ENCODE results near the gene OR5V1.
"Not testable (repeated sequence)": the region's sequence is repeated elsewhere in the genome, so short reads cannot be mapped to it uniquely, and the experiment has no call there.

Gene OR5V1

GRCh38 chr6:29375191-29375590 is 6.5 kb upstream of the OR5V1 start, which contains the start of gene OR12D3:
Gene OR12D3 (minus strand): TSS chr6:29375291. CDS start chr6:29375287, 4 bp downstream.
- TF ChIP-seq CTCF (IDR thresholded peaks at IDR 0.05; ENCODE audit: borderline replicate concordance, insufficient read depth, low read depth, low read length) = no peak
- H3K4me3 ChIP-seq (ENCODE audit: low read depth, low read length) = no peak within 1 kb of the TSS

- no peak for TF ChIP-seq CTCF (IDR thresholded peaks at IDR 0.05; ENCODE audit: borderline replicate concordance, insufficient read depth, low read depth, low read length)
- H3K4me3 ChIP-seq (ENCODE audit: low read depth, low read length) = no peak overlapping the region
Measured at GRCh38 chr6:29355603-29356002, 13.1 kb downstream of the OR5V1 start.

- no peak overlapping the region for H3K4me3 ChIP-seq (ENCODE audit: low read depth, low read length)
- TF ChIP-seq CTCF (IDR thresholded peaks at IDR 0.05; ENCODE audit: borderline replicate concordance, insufficient read depth, low read depth, low read length) = no peak
Measured at GRCh38 chr6:29354980-29355379, 13.7 kb downstream of the OR5V1 start.

GRCh38 chr6:29349348-29349747 is 19.3 kb downstream of the OR5V1 start:
- not testable (repeated sequence) for H3K4me3 ChIP-seq (ENCODE audit: low read depth, low read length)

GRCh38 chr6:29345380-29345779 is 23.3 kb downstream of the OR5V1 start:
- TF ChIP-seq CTCF (IDR thresholded peaks at IDR 0.05; ENCODE audit: borderline replicate concordance, insufficient read depth, low read depth, low read length) = no peak
- no peak overlapping the region for H3K4me3 ChIP-seq (ENCODE audit: low read depth, low read length)

DNA sequence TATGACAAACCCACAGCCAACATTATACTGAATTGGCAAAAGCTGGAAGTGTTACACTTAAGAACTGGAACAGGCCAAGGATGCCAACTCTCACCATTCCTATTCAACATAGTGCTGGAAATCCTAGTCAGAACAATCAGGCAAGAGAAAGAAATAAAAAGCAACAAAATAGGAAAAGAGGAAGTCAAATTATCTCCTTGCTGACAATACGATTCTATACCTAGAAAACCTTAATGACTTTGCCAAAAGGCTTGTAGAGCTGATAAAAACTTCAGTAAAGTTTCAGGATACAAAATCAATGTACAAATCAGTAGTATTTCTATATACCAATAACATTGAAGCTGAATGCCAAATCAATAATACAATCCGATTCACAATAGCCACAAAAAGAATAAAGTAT is 32.4 kb downstream of the OR5V1 start:
- TF ChIP-seq CTCF (IDR thresholded peaks at IDR 0.05; ENCODE audit: borderline replicate concordance, insufficient read depth, low read depth, low read length) = no peak

GRCh38 chr6:29332676-29333075 is 36.0 kb downstream of the OR5V1 start:
- TF ChIP-seq CTCF (IDR thresholded peaks at IDR 0.05; ENCODE audit: borderline replicate concordance, insufficient read depth, low read depth, low read length) = no peak
- no peak overlapping the region for H3K4me3 ChIP-seq (ENCODE audit: low read depth, low read length)

More for the DNA sequence above, 32.4 kb downstream of the OR5V1 start:
- H3K4me3 ChIP-seq (ENCODE audit: low read depth, low read length) = no peak overlapping the region

- TF ChIP-seq CTCF (IDR thresholded peaks at IDR 0.05; ENCODE audit: borderline replicate concordance, insufficient read depth, low read depth, low read length) = no peak
- H3K4me3 ChIP-seq (ENCODE audit: low read depth, low read length) = no peak overlapping the region
Measured at GRCh38 chr6:29325777-29326176, 42.9 kb downstream of the OR5V1 start.

DNA sequence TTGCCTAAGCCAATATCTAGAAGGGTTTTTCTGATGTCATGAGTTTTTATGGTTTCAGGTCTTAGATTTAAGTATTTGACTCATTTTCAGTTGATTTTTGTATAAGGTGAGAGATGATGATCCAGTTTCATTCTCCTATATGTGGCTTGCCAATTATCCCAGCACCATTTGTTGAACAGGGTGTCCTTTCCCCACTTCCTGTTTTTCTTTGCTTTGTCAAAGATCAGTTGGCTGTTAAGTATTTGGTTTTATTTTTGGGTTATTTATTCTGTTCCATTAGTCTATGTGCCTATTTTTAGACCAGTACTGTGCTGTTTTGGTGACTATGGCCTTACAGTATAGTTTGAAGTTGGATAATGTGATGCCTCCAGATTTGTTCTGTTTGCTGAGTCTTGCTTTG is 45.3 kb downstream of the OR5V1 start:
- H3K4me3 ChIP-seq (ENCODE audit: low read depth, low read length) = not testable (repeated sequence)
